ENCODE measurements around the gene TMEM171.

TMEM171 gene

GRCh38 chr5:73176250-73176649 lies 55.9 kb downstream of the TMEM171 start:
- POLR2A ChIA-PET (ENCODE audit: low non-redundant PET): no interaction called here
- no peak for DNase-seq (ENCODE audit: low spot score)
- TF ChIP-seq CTCF (conservative IDR thresholded peaks at IDR 0.05; ENCODE audit: low read depth): no peak
- CTCF ChIA-PET: no interaction called here
- H3K27ac ChIP-seq: no peak overlapping the region

- CTCF ChIA-PET: interaction anchor here (0.6 to 0.7 kb wide), 2 partner anchors 146 to 725 kb away, joined by 3 to 4 read pairs; no protein-coding TSS in a partner anchor
- H3K27ac ChIP-seq: no peak overlapping the region
- no peak for DNase-seq (ENCODE audit: low spot score)
- POLR2A ChIA-PET (ENCODE audit: low non-redundant PET): no interaction called here
- TF ChIP-seq CTCF (conservative IDR thresholded peaks at IDR 0.05; ENCODE audit: low read depth): no peak
These were observed 57.9 kb downstream of the TMEM171 start for GRCh38 chr5:73178265-73178664.

GRCh38 chr5:73179730-73180129 lies 59.4 kb downstream of the TMEM171 start:
- no peak overlapping the region for H3K27ac ChIP-seq
- ChIA-PET POLR2A (ENCODE audit: low non-redundant PET) (interaction anchor here (0.9 kb wide), 1 partner anchor 77 kb away, joined by 5 read pairs; no protein-coding TSS in a partner anchor), CTCF (interaction anchor here (0.5 to 1.4 kb wide), 2 partner anchors 36 to 319 kb away, joined by 3 to 5 read pairs; partner anchors contain the start of gene BTF3)
- no peak for TF ChIP-seq CTCF (conservative IDR thresholded peaks at IDR 0.05; ENCODE audit: low read depth)
- no peak for DNase-seq (ENCODE audit: low spot score)

GRCh38 chr5:73180566-73180965 lies 60.2 kb downstream of the TMEM171 start:
- TF ChIP-seq CTCF (conservative IDR thresholded peaks at IDR 0.05; ENCODE audit: low read depth): no peak
- no peak for DNase-seq (ENCODE audit: low spot score)
- POLR2A ChIA-PET (ENCODE audit: low non-redundant PET): no interaction called here
- CTCF ChIA-PET: no interaction called here
- H3K27ac ChIP-seq: no peak overlapping the region
